ENCODE data around the gene FAM50A.

Gene FAM50A

DNA sequence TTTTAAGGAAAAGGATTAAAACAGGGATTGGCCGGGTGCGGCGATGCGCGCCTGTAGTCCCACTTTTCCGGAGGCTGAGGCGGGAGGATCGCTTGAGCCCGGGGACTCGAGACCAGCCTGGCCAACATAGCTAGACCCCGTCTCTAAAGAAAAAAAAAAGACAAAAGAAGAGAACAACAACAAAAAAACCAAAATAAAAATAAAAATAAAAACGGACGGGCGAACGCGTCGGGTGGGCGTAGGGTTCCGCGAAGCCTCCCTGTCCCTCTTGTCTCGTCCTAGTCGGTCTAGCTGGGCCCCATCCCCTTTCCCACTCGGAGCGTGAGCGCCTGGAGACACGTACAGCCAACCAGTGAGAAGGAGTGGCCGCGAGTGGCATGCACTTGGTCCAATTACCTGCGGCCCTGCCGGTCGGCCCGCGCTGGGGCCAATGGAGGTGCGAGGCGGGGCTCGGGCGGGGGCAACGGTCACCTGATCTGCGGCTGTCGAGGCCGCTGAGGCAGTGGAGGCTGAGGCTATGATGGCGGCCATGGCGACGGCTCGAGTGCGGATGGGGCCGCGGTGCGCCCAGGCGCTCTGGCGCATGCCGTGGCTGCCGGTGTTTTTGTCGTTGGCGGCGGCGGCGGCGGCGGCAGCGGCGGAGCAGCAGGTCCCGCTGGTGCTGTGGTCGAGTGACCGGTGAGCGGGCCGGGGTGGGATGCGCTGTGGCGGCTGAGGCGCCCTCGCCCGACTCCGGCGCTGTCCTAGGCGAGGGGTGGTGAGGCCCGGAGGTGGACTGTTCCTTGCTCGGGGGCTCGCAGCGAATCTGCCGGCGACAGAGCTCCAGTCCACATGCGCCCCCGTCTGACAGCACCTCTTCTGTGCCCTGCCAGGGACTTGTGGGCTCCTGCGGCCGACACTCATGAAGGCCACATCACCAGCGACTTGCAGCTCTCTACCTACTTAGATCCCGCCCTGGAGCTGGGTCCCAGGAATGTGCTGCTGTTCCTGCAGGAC is 15.5 kb upstream of the FAM50A start, which contains the start of gene ATP6AP1 (continued):
- TF ChIP-seq ZNF10 (tag by site-specific recombination; IDR thresholded peaks at IDR 0.05) (no peak), RBAK (tag by site-specific recombination; IDR thresholded peaks at IDR 0.05) (no peak), WT1 (tag by site-specific recombination; IDR thresholded peaks at IDR 0.05) (no peak), ZSCAN16 (tag by site-specific recombination; IDR thresholded peaks at IDR 0.05) (no peak), ZNF707 (tag by site-specific recombination; IDR thresholded peaks at IDR 0.05) (no peak), ZNF585B (tag by site-specific recombination; IDR thresholded peaks at IDR 0.05) (no peak), YY1 (tag by site-specific recombination; IDR thresholded peaks at IDR 0.05) (peak; percentile 97), ZNF324 (tag by site-specific recombination; IDR thresholded peaks at IDR 0.05) (no peak), ZNF521 (tag by site-specific recombination; IDR thresholded peaks at IDR 0.05) (no peak), ZNF747 (tag by site-specific recombination; IDR thresholded peaks at IDR 0.05) (no peak), ZXDB (tag by site-specific recombination; IDR thresholded peaks at IDR 0.05) (peak; percentile 49), ZNF548 (tag by site-specific recombination; IDR thresholded peaks at IDR 0.05) (no peak), ZNF37A (tag by site-specific recombination; IDR thresholded peaks at IDR 0.05) (no peak), MZF1 (tag by site-specific recombination; IDR thresholded peaks at IDR 0.05; ENCODE audit: borderline replicate concordance) (no peak), KLF1 (tag by site-specific recombination; IDR thresholded peaks at IDR 0.05) (peak; percentile 22; the same call in 1 of the 2 replicates), ZNF239 (tag by site-specific recombination; IDR thresholded peaks at IDR 0.05) (no peak), ZNF157 (tag by site-specific recombination; IDR thresholded peaks at IDR 0.05) (no peak), ZNF549 (tag by site-specific recombination; IDR thresholded peaks at IDR 0.05) (no peak), ZNF426 (tag by site-specific recombination; IDR thresholded peaks at IDR 0.05) (no peak), ZIC2 (tag by site-specific recombination; IDR thresholded peaks at IDR 0.05) (no peak)
- TF ChIP-seq, protein P1, sequence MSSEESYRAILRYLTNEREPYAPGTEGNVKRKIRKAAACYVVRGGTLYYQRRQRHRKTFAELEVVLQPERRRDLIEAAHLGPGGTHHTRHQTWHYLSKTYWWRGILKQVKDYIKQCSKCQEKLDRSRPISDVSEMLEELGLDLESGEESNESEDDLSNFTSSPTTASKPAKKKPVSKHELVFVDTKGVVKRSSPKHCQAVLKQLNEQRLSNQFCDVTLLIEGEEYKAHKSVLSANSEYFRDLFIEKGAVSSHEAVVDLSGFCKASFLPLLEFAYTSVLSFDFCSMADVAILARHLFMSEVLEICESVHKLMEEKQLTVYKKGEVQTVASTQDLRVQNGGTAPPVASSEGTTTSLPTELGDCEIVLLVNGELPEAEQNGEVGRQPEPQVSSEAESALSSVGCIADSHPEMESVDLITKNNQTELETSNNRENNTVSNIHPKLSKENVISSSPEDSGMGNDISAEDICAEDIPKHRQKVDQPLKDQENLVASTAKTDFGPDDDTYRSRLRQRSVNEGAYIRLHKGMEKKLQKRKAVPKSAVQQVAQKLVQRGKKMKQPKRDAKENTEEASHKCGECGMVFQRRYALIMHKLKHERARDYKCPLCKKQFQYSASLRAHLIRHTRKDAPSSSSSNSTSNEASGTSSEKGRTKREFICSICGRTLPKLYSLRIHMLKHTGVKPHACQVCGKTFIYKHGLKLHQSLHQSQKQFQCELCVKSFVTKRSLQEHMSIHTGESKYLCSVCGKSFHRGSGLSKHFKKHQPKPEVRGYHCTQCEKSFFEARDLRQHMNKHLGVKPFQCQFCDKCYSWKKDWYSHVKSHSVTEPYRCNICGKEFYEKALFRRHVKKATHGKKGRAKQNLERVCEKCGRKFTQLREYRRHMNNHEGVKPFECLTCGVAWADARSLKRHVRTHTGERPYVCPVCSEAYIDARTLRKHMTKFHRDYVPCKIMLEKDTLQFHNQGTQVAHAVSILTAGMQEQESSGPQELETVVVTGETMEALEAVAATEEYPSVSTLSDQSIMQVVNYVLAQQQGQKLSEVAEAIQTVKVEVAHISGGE (tag by site-specific recombination; conservative IDR thresholded peaks at IDR 0.05; ENCODE audit: low read depth) = peak; percentile 23; the same call in 1 of the 2 replicates
- TF ChIP-seq, protein P2, sequence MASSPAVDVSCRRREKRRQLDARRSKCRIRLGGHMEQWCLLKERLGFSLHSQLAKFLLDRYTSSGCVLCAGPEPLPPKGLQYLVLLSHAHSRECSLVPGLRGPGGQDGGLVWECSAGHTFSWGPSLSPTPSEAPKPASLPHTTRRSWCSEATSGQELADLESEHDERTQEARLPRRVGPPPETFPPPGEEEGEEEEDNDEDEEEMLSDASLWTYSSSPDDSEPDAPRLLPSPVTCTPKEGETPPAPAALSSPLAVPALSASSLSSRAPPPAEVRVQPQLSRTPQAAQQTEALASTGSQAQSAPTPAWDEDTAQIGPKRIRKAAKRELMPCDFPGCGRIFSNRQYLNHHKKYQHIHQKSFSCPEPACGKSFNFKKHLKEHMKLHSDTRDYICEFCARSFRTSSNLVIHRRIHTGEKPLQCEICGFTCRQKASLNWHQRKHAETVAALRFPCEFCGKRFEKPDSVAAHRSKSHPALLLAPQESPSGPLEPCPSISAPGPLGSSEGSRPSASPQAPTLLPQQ (tag by site-specific recombination; IDR thresholded peaks at IDR 0.05) = peak; percentile 98
- TF ChIP-seq, protein P3, sequence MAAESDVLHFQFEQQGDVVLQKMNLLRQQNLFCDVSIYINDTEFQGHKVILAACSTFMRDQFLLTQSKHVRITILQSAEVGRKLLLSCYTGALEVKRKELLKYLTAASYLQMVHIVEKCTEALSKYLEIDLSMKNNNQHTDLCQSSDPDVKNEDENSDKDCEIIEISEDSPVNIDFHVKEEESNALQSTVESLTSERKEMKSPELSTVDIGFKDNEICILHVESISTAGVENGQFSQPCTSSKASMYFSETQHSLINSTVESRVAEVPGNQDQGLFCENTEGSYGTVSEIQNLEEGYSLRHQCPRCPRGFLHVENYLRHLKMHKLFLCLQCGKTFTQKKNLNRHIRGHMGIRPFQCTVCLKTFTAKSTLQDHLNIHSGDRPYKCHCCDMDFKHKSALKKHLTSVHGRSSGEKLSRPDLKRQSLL (tag by site-specific recombination; IDR thresholded peaks at IDR 0.05) = peak; percentile 86; the same call in 1 of the 2 replicates
- TF ChIP-seq, protein P4, sequence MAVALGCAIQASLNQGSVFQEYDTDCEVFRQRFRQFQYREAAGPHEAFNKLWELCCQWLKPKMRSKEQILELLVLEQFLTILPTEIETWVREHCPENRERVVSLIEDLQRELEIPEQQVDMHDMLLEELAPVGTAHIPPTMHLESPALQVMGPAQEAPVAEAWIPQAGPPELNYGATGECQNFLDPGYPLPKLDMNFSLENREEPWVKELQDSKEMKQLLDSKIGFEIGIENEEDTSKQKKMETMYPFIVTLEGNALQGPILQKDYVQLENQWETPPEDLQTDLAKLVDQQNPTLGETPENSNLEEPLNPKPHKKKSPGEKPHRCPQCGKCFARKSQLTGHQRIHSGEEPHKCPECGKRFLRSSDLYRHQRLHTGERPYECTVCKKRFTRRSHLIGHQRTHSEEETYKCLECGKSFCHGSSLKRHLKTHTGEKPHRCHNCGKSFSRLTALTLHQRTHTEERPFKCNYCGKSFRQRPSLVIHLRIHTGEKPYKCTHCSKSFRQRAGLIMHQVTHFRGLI (tag by site-specific recombination; IDR thresholded peaks at IDR 0.05) = no peak
- TF ChIP-seq, protein P5, sequence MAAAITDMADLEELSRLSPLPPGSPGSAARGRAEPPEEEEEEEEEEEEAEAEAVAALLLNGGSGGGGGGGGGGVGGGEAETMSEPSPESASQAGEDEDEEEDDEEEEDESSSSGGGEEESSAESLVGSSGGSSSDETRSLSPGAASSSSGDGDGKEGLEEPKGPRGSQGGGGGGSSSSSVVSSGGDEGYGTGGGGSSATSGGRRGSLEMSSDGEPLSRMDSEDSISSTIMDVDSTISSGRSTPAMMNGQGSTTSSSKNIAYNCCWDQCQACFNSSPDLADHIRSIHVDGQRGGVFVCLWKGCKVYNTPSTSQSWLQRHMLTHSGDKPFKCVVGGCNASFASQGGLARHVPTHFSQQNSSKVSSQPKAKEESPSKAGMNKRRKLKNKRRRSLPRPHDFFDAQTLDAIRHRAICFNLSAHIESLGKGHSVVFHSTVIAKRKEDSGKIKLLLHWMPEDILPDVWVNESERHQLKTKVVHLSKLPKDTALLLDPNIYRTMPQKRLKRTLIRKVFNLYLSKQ (tag by site-specific recombination; IDR thresholded peaks at IDR 0.05; ENCODE audit: borderline replicate concordance) = no peak
- TF ChIP-seq, protein P6, sequence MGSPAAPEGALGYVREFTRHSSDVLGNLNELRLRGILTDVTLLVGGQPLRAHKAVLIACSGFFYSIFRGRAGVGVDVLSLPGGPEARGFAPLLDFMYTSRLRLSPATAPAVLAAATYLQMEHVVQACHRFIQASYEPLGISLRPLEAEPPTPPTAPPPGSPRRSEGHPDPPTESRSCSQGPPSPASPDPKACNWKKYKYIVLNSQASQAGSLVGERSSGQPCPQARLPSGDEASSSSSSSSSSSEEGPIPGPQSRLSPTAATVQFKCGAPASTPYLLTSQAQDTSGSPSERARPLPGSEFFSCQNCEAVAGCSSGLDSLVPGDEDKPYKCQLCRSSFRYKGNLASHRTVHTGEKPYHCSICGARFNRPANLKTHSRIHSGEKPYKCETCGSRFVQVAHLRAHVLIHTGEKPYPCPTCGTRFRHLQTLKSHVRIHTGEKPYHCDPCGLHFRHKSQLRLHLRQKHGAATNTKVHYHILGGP (tag by site-specific recombination; IDR thresholded peaks at IDR 0.05) = no peak
- TF ChIP-seq, protein P7, sequence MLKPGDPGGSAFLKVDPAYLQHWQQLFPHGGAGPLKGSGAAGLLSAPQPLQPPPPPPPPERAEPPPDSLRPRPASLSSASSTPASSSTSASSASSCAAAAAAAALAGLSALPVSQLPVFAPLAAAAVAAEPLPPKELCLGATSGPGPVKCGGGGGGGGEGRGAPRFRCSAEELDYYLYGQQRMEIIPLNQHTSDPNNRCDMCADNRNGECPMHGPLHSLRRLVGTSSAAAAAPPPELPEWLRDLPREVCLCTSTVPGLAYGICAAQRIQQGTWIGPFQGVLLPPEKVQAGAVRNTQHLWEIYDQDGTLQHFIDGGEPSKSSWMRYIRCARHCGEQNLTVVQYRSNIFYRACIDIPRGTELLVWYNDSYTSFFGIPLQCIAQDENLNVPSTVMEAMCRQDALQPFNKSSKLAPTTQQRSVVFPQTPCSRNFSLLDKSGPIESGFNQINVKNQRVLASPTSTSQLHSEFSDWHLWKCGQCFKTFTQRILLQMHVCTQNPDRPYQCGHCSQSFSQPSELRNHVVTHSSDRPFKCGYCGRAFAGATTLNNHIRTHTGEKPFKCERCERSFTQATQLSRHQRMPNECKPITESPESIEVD (tag by site-specific recombination; IDR thresholded peaks at IDR 0.05) = no peak
